Caco-2 (cell line): Measurements from ENCODE around the gene PEX5. TPM values are rescaled to one million over a fixed set of nuclear protein-coding genes. Genes with fewer than 3 reads are reported as not detected.

Experiments used
- BruUV-seq: library from RNA; stranded (reverse); fragments of 400-500 nt; replicated peaks from 2 replicates; lab custom pipeline; 2021; lab: Mats Ljungman, UMichigan
- CTCF ChIA-PET: fragments of 300-600 bp; sonication (Branson Sonifier 250); formaldehyde crosslinking; loops from one replicate; lab custom pipeline; 2022; ENCODE audit warnings: antibody characterized with exemption; lab: Charles Lee
- POLR2A ChIA-PET: fragments of 300-600 bp; sonication (Branson Sonifier 250); formaldehyde crosslinking; loops from one replicate; lab custom pipeline; 2022; ENCODE audit warnings: antibody characterized with exemption; lab: Charles Lee
- DNase-seq, 2 experiments: peaks; one replicate each; pipeline versions ENCODE4 v3.0.0 to v3.0.0-alpha.2; 2020 to 2022
- H3K27me3 ChIP-seq: replicated peaks from 2 replicates; pipeline ENCODE4 v1.6.0; 2011; ENCODE audit warnings: low read length; ENCODE audit not compliant: control insufficient read depth, insufficient read depth
- H3K36me3 ChIP-seq: 2 replicates; pipeline ENCODE4 v1.5.1; 2011; ENCODE audit warnings: low read length; ENCODE audit not compliant: control insufficient read depth, insufficient read depth
- H3K4me1 ChIP-seq: fragments of 250-450 bp; sonication (Bioruptor Pico); 2 replicates; pipeline ENCODE4 v1.5.1; 2020; ENCODE audit warnings: mild to moderate bottlenecking
- H3K4me3 ChIP-seq: 2 replicates; pipeline ENCODE4 v1.5.1; 2011; ENCODE audit warnings: low read depth, mild to moderate bottlenecking, control low read depth, low read length
- H3K9me3 ChIP-seq: fragments of 250-450 bp; sonication (Bioruptor Pico); 2 replicates; pipeline ENCODE4 v1.5.1; 2020; ENCODE audit warnings: mild to moderate bottlenecking, moderate library complexity
- H3K27ac Mint-ChIP-seq: one replicate; pipeline ENCODE4 v1.8.0; 2022; ENCODE audit warnings: mixed read lengths; ENCODE audit not compliant: unreplicated experiment
- H3K27me3 Mint-ChIP-seq: one replicate; pipeline ENCODE4 v1.8.0; 2022; ENCODE audit warnings: mixed read lengths; ENCODE audit not compliant: insufficient read depth, unreplicated experiment
- H3K36me3 Mint-ChIP-seq: one replicate; pipeline ENCODE4 v1.8.0; 2022; ENCODE audit warnings: mild to moderate bottlenecking, mixed read lengths; ENCODE audit not compliant: insufficient read depth, unreplicated experiment
- H3K4me1 Mint-ChIP-seq: one replicate; pipeline ENCODE4 v1.8.0; 2022; ENCODE audit warnings: low read depth, mixed read lengths; ENCODE audit not compliant: unreplicated experiment
- H3K4me3 Mint-ChIP-seq: one replicate; pipeline ENCODE4 v1.8.0; 2022; ENCODE audit warnings: mild to moderate bottlenecking, moderate library complexity, mixed read lengths; ENCODE audit not compliant: unreplicated experiment
- H3K9me3 Mint-ChIP-seq: one replicate; pipeline ENCODE4 v1.8.0; 2022; ENCODE audit warnings: mixed read lengths; ENCODE audit not compliant: unreplicated experiment
- CTCF ChIP-seq, 2 experiments: fragments of 200-600 bp in 1 of 2; IDR thresholded peaks; 1 replicate in 1 of 2; 2 replicates in 1 of 2; pipeline versions ENCODE4 v1.5.1 to v1.8.0; 2011 to 2022; ENCODE audit warnings: antibody characterized with exemption in 1 of 2, control low read depth in 1 of 2, inconsistent platforms in 1 of 2, low read depth in 1 of 2, low read length in 1 of 2, mild to moderate bottlenecking in 1 of 2, moderate library complexity in 1 of 2; ENCODE audit not compliant: insufficient read depth in 1 of 2, severe bottlenecking in 1 of 2, unreplicated experiment in 1 of 2
- intact Hi-C: fragments of 100-400 bp; cut with micrococcal nuclease; formaldehyde crosslinking; loops from one replicate; pipeline ENCODE4 v1.10.0; 2022; ENCODE audit not compliant: unreplicated experiment
- total RNA-seq: library from RNA; stranded (reverse); gene quantifications from 2 replicates; pipeline ENCODE4 v1.2.3, GENCODE V29; 2022

PEX5 gene
- total RNA-seq, 1 experiment from 2014 or later, result 74.5 TPM

- Mint-ChIP-seq H3K9me3 (no peaks in the 10 kb centered on the region), H3K27me3 (peaks cover 3% of the 10 kb centered on the region), H3K36me3 (peaks cover 33% of the 10 kb centered on the region), H3K27ac (peak overlapping the region; percentile 90), H3K4me3 (peak overlapping the region; percentile 93), H3K4me1 (peaks cover 31% of the 10 kb centered on the region)
- Histone ChIP-seq H3K9me3 (no peaks in the 10 kb centered on the region), H3K27me3 (no peaks in the 10 kb centered on the region), H3K36me3 (no peaks in the 10 kb centered on the region), H3K4me3 (peak overlapping the region; percentile 96), H3K4me1 (peaks cover 23% of the 10 kb centered on the region)
- peak; percentile 43 to 56 for DNase-seq
- CTCF ChIA-PET, result no interaction called here
- intact Hi-C loops, result no loop called here
- BruUV-seq, result no TSS peak
- TF ChIP-seq CTCF (IDR thresholded peaks at IDR 0.05; ENCODE audit: insufficient read depth in 1 of 2, low read depth in 1 of 2, low read length in 1 of 2, severe bottlenecking in 1 of 2, unreplicated experiment in 1 of 2), result no peak
- POLR2A ChIA-PET, result no interaction called here
Observed at GRCh38 chr12:7190268-7191055, 976 bp downstream of the PEX5 start.

- TF ChIP-seq CTCF (IDR thresholded peaks at IDR 0.05; ENCODE audit: insufficient read depth in 1 of 2, low read depth in 1 of 2, low read length in 1 of 2, severe bottlenecking in 1 of 2, unreplicated experiment in 1 of 2), result no peak
- no TSS peak for BruUV-seq
- CTCF ChIA-PET, result interaction anchor here (0.6 to 0.9 kb wide), 2 partner anchors 37 to 122 kb away, joined by 4 read pairs; no protein-coding TSS in a partner anchor
- POLR2A ChIA-PET, result interaction anchor here (0.6 kb wide), 1 partner anchor 58 kb away, joined by 3 read pairs; no protein-coding TSS in a partner anchor
- Mint-ChIP-seq H3K27me3 (no peaks in the 10 kb centered on the region), H3K4me3 (no peak overlapping the region), H3K27ac (no peak overlapping the region), H3K36me3 (peaks cover 46% of the 10 kb centered on the region), H3K4me1 (peaks cover 26% of the 10 kb centered on the region), H3K9me3 (no peaks in the 10 kb centered on the region)
- Histone ChIP-seq H3K36me3 (no peaks in the 10 kb centered on the region), H3K27me3 (no peaks in the 10 kb centered on the region), H3K4me3 (no peak overlapping the region), H3K9me3 (no peaks in the 10 kb centered on the region), H3K4me1 (peaks cover 21% of the 10 kb centered on the region)
- intact Hi-C loops, result no loop called here
- no peak for DNase-seq
Observed at GRCh38 chr12:7193674-7194073, 4.2 kb downstream of the PEX5 start.

GRCh38 chr12:7197841-7198240 lies 8.4 kb downstream of the PEX5 start:
- H3K4me3 ChIP-seq, result no peak overlapping the region
- Mint-ChIP-seq H3K4me1 (peaks cover 10% of the 10 kb centered on the region), H3K27ac (no peak overlapping the region), H3K36me3 (peaks cover 53% of the 10 kb centered on the region), H3K9me3 (no peaks in the 10 kb centered on the region), H3K27me3 (no peaks in the 10 kb centered on the region), H3K4me3 (no peak overlapping the region)
- CTCF ChIA-PET, result no interaction called here
- no peak for TF ChIP-seq CTCF (IDR thresholded peaks at IDR 0.05; ENCODE audit: insufficient read depth in 1 of 2, low read depth in 1 of 2, low read length in 1 of 2, severe bottlenecking in 1 of 2, unreplicated experiment in 1 of 2)
- DNase-seq, result no peak
- no TSS peak for BruUV-seq
- no peaks in the 10 kb centered on the region for H3K9me3 ChIP-seq
- POLR2A ChIA-PET, result no interaction called here
- peaks cover 12% of the 10 kb centered on the region for H3K4me1 ChIP-seq
- H3K27me3 ChIP-seq, result no peaks in the 10 kb centered on the region
- intact Hi-C loops, result no loop called here
- H3K36me3 ChIP-seq, result peaks cover 13% of the 10 kb centered on the region
